Mucosa of rectum (tissue), 2 donors: ENCODE results near the gene PCDHB14.
"Not testable (repeated sequence)": the region's sequence is repeated elsewhere in the genome, so short reads cannot be mapped to it uniquely, and the experiment has no call there.

ENCODE experiments used
- H3K27ac ChIP-seq, 2 donors: one replicate each; pipeline ENCODE4 v1.7.0; 2013; ENCODE audit warnings: inconsistent platforms in 2 of 2, low read depth in 2 of 2, low read length in 2 of 2
- H3K27me3 ChIP-seq, 2 donors: one replicate each; pipeline ENCODE4 v1.7.0; 2013; ENCODE audit warnings: low read length in 2 of 2; ENCODE audit not compliant: control insufficient read depth in 2 of 2, insufficient read depth in 2 of 2
- H3K36me3 ChIP-seq, 2 donors: one replicate each; pipeline ENCODE4 v1.7.0; 2013; ENCODE audit warnings: low read length in 2 of 2; ENCODE audit not compliant: control insufficient read depth in 2 of 2, insufficient read depth in 2 of 2
- H3K4me1 ChIP-seq, 2 donors: one replicate each; pipeline ENCODE4 v1.7.0; 2013; ENCODE audit warnings: low read length in 2 of 2, mild to moderate bottlenecking in 1 of 2; ENCODE audit not compliant: control insufficient read depth in 2 of 2, insufficient read depth in 2 of 2
- H3K4me3 ChIP-seq, 2 donors: one replicate each; pipeline ENCODE4 v1.7.0; 2013; ENCODE audit warnings: low read length in 2 of 2
- H3K9ac ChIP-seq, 2 donors: one replicate each; pipeline ENCODE4 v1.7.0; 2013; ENCODE audit warnings: low read length in 2 of 2, low read depth in 1 of 2, mild to moderate bottlenecking in 1 of 2
- H3K9me3 ChIP-seq, 2 donors: one replicate each; pipeline ENCODE4 v1.7.0; 2013; ENCODE audit warnings: low read length in 2 of 2; ENCODE audit not compliant: control insufficient read depth in 2 of 2
- donor health status: healthy.
- donor health status: Normal muscosa, but diverticular disease.

PCDHB14 gene

GRCh38 chr5:141210281-141210680 lies 12.9 kb upstream of the PCDHB14 start:
- H3K27ac ChIP-seq, H3K9me3 ChIP-seq, H3K4me3 ChIP-seq, H3K36me3 ChIP-seq, H3K4me1 ChIP-seq, H3K9ac ChIP-seq, H3K27me3 ChIP-seq: not testable (repeated sequence)

- not testable (repeated sequence) for H3K4me1 ChIP-seq, H3K9ac ChIP-seq, H3K27ac ChIP-seq, H3K27me3 ChIP-seq, H3K9me3 ChIP-seq, H3K4me3 ChIP-seq, H3K36me3 ChIP-seq
Observed at GRCh38 chr5:141210849-141211248, 12.3 kb upstream of the PCDHB14 start.

- not testable (repeated sequence) for H3K27me3 ChIP-seq, H3K36me3 ChIP-seq, H3K9ac ChIP-seq, H3K4me1 ChIP-seq, H3K27ac ChIP-seq, H3K9me3 ChIP-seq
- peak within 1 kb of the TSS in 1 of 2 donors; percentile 31 for H3K4me3 ChIP-seq
Observed at GRCh38 chr5:141213656-141214339, 9.3 kb upstream of the PCDHB14 start, which contains the start of gene PCDHB13. PCDHB13 (plus strand) TSS chr5:141213919; CDS start chr5:141214124, 205 bp downstream.

DNA sequence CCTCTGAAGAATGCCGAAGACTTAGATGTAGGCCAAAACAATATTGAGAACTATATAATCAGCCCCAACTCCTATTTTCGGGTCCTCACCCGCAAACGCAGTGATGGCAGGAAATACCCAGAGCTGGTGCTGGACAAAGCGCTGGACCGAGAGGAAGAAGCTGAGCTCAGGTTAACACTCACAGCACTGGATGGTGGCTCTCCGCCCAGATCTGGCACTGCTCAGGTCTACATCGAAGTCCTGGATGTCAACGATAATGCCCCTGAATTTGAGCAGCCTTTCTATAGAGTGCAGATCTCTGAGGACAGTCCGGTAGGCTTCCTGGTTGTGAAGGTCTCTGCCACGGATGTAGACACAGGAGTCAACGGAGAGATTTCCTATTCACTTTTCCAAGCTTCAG lies 8.6 kb upstream of the PCDHB14 start:
- H3K4me3 ChIP-seq, H3K9me3 ChIP-seq, H3K9ac ChIP-seq, H3K36me3 ChIP-seq, H3K27ac ChIP-seq, H3K4me1 ChIP-seq, H3K27me3 ChIP-seq: not testable (repeated sequence)

- not testable (repeated sequence) for H3K9me3 ChIP-seq, H3K9ac ChIP-seq, H3K27ac ChIP-seq, H3K27me3 ChIP-seq, H3K4me3 ChIP-seq, H3K36me3 ChIP-seq, H3K4me1 ChIP-seq
Observed at GRCh38 chr5:141215504-141215903, 7.6 kb upstream of the PCDHB14 start.

GRCh38 chr5:141216035-141216434 lies 7.1 kb upstream of the PCDHB14 start:
- H3K4me3 ChIP-seq, H3K36me3 ChIP-seq, H3K27me3 ChIP-seq, H3K9me3 ChIP-seq, H3K9ac ChIP-seq, H3K27ac ChIP-seq, H3K4me1 ChIP-seq: not testable (repeated sequence)

- not testable (repeated sequence) for H3K27me3 ChIP-seq, H3K4me1 ChIP-seq, H3K36me3 ChIP-seq, H3K9ac ChIP-seq, H3K27ac ChIP-seq, H3K4me3 ChIP-seq
- H3K9me3 ChIP-seq: peaks cover 13 to 16% of the 10 kb centered on the region in 2 donors
Observed at GRCh38 chr5:141224844-141225243, 1.7 kb downstream of the PCDHB14 start.

DNA sequence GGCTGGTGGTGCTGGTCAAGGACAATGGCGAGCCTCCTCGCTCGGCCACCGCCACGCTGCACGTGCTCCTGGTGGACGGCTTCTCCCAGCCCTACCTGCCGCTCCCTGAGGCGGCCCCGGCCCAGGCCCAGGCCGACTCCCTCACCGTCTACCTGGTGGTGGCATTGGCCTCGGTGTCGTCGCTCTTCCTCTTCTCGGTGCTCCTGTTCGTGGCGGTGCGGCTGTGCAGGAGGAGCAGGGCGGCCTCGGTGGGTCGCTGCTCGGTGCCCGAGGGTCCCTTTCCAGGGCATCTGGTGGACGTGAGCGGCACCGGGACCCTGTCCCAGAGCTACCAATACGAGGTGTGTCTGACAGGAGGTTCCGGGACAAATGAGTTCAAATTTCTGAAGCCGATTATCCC lies 2.3 kb downstream of the PCDHB14 start:
- not testable (repeated sequence) for H3K9ac ChIP-seq, H3K27me3 ChIP-seq, H3K4me1 ChIP-seq, H3K27ac ChIP-seq, H3K4me3 ChIP-seq, H3K36me3 ChIP-seq
- H3K9me3 ChIP-seq: peaks cover 10 to 16% of the 10 kb centered on the region in 2 donors

DNA sequence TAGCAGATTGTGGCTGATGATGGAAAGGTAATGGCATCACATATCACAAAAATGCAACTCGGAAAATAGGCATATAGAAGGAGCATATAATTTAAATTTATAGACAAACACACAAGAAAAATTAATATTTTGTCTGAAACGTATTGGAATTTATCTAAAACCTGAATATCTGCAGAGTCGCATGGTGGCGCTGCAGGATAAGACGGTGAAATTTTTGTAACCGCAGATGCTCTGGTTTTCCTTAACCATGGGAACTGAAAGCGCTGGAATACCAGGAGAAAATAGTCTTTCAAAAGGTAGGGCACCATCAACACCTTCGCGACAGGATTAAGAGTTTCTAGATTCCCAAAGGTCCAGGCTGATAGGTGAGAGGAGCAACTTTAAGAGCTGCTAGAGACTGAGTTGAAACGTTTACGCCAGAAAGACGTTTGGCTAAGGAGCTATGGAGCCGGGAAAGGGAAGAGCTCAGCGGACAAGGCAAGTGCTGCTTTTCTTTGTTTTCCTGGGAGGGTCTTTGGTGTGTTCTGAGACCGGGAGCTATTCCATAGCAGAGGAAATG lies 11.0 kb downstream of the PCDHB14 start:
- no peaks in the 10 kb centered on the region for H3K4me1 ChIP-seq
- no peaks in the 10 kb centered on the region for H3K36me3 ChIP-seq
- H3K9ac ChIP-seq: no peak overlapping the region
- H3K27me3 ChIP-seq: no peaks in the 10 kb centered on the region
- H3K9me3 ChIP-seq: peaks cover 14 to 25% of the 10 kb centered on the region in 2 donors
- peak overlapping the region in 1 of 2 donors; percentile 5 for H3K4me3 ChIP-seq
- H3K27ac ChIP-seq: no peak overlapping the region

DNA sequence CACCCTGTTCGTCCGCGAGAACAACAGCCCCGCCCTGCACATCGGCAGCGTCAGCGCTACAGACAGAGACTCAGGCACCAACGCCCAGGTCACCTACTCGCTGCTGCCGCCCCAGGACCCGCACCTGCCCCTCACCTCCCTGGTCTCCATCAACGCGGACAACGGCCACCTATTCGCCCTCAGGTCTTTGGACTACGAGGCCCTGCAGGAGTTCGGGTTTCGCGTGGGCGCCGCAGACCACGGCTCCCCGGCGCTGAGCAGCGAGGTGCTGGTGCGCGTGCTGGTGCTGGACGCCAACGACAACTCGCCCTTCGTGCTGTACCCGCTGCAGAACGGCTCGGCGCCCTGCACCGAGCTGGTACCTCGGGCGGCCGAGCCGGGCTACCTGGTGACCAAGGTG lies 12.8 kb downstream of the PCDHB14 start:
- not testable (repeated sequence) for H3K4me1 ChIP-seq, H3K27ac ChIP-seq, H3K4me3 ChIP-seq, H3K9ac ChIP-seq, H3K36me3 ChIP-seq, H3K27me3 ChIP-seq
- H3K9me3 ChIP-seq: peaks cover 15 to 36% of the 10 kb centered on the region in 2 donors
